Measurements from ENCODE around the gene ZNF750.

GRCh38 chr17:82856361-82856760 is 16.5 kb upstream of the ZNF750 start:
- TF ChIP-seq POLR2A (IDR thresholded peaks at IDR 0.05; ENCODE audit: low read length) (no peak), GATA1 (IDR thresholded peaks at IDR 0.05; ENCODE audit: low read depth, low read length) (no peak)
